GM12864 (cell line): Measurements from ENCODE around the gene NPHS1.

ENCODE experiments used
- DNase-seq: peaks from one replicate; pipeline ENCODE4 v3.0.0-alpha.2; 2011; ENCODE audit warnings: low read depth
- H3K4me3 ChIP-seq: 2 replicates; pipeline ENCODE4 v1.5.1; 2011; ENCODE audit warnings: mild to moderate bottlenecking, low read depth, low read length, control low read depth
- CTCF ChIP-seq: IDR thresholded peaks from 2 replicates; pipeline ENCODE4 v1.5.1; 2011; ENCODE audit warnings: low read depth, mild to moderate bottlenecking, moderate library complexity, low read length, control low read depth, inconsistent platforms; ENCODE audit errors: missing control alignments

NPHS1 gene

DNA sequence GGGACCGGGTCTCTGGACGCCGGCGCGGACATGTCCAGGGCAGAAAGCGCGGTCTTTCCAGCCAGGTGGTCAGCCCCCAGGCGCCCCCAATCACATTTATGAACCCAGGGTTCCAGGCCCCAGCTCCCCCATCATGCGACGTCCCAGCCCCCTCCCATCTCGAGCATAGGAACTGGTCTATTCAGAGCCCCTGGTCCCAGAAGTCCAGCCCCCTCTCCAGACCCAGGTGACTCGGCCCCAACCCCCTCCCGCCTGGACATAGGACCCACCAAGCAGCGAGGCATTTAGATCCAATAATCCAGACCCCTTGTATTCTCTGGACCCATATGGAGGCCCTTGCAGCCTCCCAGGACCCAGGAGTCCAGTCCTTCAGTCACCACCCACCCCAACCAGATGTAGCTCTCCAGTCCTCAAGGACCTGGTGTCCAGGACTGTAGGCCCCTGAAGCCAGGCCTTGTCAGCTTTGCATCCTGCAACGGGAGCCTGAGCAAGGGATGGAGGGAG lies 16.6 kb upstream of the NPHS1 start:
- DNase-seq, result no peak
- H3K4me3 ChIP-seq, result no peak overlapping the region
- TF ChIP-seq CTCF, result no peak

DNA sequence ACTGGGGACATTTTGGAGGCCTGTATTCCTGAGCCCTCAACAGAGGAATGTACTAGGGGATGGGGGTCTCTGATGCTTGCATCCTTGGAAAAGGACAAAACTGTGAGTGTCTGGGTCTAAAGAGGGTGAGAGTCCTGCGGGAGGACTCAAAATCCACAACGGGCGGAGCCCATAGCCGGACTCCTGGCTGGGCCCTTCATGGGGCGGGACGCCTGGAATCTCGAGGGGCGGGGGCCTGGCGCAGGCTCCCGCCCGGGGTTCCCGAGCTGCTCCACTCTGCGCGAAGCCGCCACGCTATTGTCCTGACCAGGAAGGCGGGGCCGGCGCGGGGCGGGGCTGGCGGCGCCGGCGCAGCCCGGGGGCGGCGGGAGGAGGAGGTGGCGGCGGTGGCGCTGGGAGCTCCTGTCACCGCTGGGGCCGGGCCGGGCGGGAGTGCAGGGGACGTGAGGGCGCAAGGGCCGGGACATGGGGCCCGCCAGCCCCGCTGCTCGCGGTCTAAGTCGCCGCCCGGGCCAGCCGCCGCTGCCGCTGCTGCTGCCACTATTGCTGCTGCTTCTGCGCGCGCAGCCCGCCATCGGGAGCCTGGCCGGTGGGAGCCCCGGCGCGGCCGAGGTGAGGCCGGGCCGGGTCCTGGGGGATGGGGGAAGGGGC lies 16.0 kb upstream of the NPHS1 start, which contains the start of gene APLP1:
APLP1 (plus strand) TSS at position 403 of the 651 bp plus-strand sequence; CDS start at position 466, 63 bp downstream.
- TF ChIP-seq CTCF, result no peak
- DNase-seq, result no peak
- H3K4me3 ChIP-seq, result no peak within 1 kb of the TSS; the same call in 1 of the 2 replicates

- no peak for DNase-seq
- no peak for TF ChIP-seq CTCF
- H3K4me3 ChIP-seq, result no peak overlapping the region
Observed at GRCh38 chr19:35863018-35863417, 10.7 kb upstream of the NPHS1 start.

GRCh38 chr19:35862528-35862927 lies 10.2 kb upstream of the NPHS1 start:
- TF ChIP-seq CTCF, result no peak
- H3K4me3 ChIP-seq, result no peak overlapping the region
- DNase-seq, result no peak

GRCh38 chr19:35861640-35862160 lies 9.4 kb upstream of the NPHS1 start:
- no peak overlapping the region for H3K4me3 ChIP-seq
- no peak for TF ChIP-seq CTCF
- DNase-seq, result no peak

DNA sequence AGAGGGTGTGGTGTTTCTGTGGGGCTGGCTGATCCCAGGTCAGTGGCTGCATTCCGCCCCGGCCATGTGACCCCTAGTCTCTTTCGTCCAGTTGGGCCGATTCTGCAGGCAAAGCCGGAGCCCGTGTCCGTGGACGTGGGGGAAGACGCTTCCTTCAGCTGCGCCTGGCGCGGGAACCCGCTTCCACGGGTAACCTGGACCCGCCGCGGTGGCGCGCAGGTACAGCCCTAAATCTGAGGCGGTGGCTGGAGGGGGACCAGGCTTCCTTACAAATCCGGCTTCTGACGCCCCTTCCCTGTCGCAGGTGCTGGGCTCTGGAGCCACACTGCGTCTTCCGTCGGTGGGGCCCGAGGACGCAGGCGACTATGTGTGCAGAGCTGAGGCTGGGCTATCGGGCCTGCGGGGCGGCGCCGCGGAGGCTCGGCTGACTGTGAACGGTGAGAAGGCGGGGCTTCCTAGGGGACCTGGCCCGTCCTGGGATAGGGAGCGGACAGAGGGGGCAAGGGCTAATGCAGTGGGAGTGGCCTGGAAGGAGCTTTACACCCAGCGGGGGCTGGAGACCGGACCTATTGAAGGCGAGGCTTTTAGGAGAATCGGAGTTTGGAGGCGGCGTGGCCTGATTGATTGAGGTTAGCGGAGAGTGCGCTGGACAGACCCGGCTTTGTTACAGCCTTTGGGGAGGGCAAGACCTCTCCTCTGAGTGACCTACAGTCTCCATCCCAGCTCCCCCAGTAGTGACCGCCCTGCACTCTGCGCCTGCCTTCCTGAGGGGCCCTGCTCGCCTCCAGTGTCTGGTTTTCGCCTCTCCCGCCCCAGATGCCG lies 8.7 kb upstream of the NPHS1 start:
- TF ChIP-seq CTCF, result no peak
- H3K4me3 ChIP-seq, result no peak overlapping the region
- no peak for DNase-seq
